Measurements from ENCODE around the gene FRYL. TPM values are rescaled to one million over a fixed set of nuclear protein-coding genes. Genes with fewer than 3 reads are reported as not detected.

The FRYL gene
- total and polyA plus RNA-seq, 2 of the 13 experiments (the other 11 are each of a cell fraction or from before 2014, with no cell fraction given), result 9.7 to 19.6 TPM

DNA sequence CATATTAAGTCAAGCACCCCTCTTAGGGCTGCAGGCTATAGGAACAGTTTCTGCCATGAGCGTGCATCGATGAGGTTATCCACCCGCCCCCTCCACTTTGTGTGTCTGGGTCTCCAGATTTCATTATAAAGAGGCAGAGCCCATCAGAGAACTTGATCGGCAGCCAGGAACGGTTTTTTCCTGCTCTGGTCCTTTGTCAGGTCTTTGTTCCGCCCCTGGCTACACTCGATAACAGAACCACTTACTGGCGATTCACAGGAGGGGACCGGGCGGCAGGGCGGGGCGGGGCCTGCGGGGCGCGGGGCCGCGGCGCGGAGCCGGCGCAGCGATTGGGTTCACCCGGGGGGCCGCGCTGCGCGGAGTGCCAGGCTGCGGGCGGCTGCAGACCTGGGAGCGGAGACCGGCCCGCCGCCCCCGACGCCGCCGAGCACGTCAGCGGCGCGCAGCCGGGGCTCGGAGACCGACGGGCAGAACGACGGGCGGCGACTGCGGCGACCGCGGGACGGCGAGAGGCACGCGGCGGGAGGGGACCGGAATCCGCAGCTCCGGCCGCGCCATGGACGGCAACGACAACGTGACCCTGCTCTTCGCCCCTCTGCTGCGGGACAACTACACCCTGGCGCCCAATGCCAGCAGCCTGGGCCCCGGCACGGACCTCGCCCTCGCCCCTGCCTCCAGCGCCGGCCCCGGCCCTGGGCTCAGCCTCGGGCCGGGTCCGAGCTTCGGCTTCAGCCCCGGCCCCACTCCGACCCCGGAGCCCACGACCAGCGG lies 296.9 kb downstream of the FRYL start, which contains the start of gene SLC10A4:
Gene SLC10A4 (plus strand): TSS at position 338 of the 771 bp plus-strand sequence. CDS start 219 bp downstream, at position 557.
- Histone ChIP-seq H3K36me3 (replicated peaks in 1 of 2; ENCODE audit: control insufficient read depth in 1 of 2, insufficient read depth in 2 of 2, low read length in 2 of 2) (no peaks in the 10 kb centered on the region), H4K20me1 (ENCODE audit: insufficient read depth, low read length) (no peaks in the 10 kb centered on the region), H2AFZ (ENCODE audit: low read length) (no peak within 1 kb of the TSS), H3K79me2 (ENCODE audit: insufficient read depth, low read length) (no peaks in the 10 kb centered on the region), H3K9ac (ENCODE audit: insufficient read depth, low read depth, low read length) (no peak within 1 kb of the TSS), H3K9me3 (ENCODE audit: low read length) (no peaks in the 10 kb centered on the region), H3K4me2 (ENCODE audit: low read depth, low read length) (peak within 1 kb of the TSS; percentile 55), H3K27me3 (ENCODE audit: control insufficient read depth in 1 of 2, insufficient read depth in 2 of 2, low read length in 2 of 2) (peaks cover 0 to 31% of the 10 kb centered on the region in 2 experiments; a peak in 3 of 5 replicates), H3K4me1 (ENCODE audit: insufficient read depth, low read length) (no peaks in the 10 kb centered on the region), H3K4me3 (replicated peaks in 1 of 3; ENCODE audit: insufficient read depth in 1 of 3, low read depth in 2 of 3, low read length in 3 of 3) (peak within 1 kb of the TSS; percentile 19 to 52 (median 26); a peak in 3 of 6 replicates), H3K27ac (ENCODE audit: extremely low read length, insufficient read depth, low read length) (no peak within 1 kb of the TSS)
- TF ChIP-seq SCMH1 (CRISPR knock-in tag; IDR thresholded peaks at IDR 0.05; ENCODE audit: borderline replicate concordance), result no peak
- TF ChIP-seq SIN3A (IDR thresholded peaks at IDR 0.05; ENCODE audit: borderline replicate concordance, low read depth, low read length), result no peak
- no peak for TF ChIP-seq HOXD1 (CRISPR knock-in tag; IDR thresholded peaks at IDR 0.05)
- TF ChIP-seq, protein P1, sequence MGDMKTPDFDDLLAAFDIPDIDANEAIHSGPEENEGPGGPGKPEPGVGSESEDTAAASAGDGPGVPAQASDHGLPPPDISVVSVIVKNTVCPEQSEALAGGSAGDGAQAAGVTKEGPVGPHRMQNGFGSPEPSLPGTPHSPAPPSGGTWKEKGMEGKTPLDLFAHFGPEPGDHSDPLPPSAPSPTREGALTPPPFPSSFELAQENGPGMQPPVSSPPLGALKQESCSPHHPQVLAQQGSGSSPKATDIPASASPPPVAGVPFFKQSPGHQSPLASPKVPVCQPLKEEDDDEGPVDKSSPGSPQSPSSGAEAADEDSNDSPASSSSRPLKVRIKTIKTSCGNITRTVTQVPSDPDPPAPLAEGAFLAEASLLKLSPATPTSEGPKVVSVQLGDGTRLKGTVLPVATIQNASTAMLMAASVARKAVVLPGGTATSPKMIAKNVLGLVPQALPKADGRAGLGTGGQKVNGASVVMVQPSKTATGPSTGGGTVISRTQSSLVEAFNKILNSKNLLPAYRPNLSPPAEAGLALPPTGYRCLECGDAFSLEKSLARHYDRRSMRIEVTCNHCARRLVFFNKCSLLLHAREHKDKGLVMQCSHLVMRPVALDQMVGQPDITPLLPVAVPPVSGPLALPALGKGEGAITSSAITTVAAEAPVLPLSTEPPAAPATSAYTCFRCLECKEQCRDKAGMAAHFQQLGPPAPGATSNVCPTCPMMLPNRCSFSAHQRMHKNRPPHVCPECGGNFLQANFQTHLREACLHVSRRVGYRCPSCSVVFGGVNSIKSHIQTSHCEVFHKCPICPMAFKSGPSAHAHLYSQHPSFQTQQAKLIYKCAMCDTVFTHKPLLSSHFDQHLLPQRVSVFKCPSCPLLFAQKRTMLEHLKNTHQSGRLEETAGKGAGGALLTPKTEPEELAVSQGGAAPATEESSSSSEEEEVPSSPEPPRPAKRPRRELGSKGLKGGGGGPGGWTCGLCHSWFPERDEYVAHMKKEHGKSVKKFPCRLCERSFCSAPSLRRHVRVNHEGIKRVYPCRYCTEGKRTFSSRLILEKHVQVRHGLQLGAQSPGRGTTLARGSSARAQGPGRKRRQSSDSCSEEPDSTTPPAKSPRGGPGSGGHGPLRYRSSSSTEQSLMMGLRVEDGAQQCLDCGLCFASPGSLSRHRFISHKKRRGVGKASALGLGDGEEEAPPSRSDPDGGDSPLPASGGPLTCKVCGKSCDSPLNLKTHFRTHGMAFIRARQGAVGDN (CRISPR knock-in tag; IDR thresholded peaks at IDR 0.05), result peak; percentile 22; the same call in 1 of the 2 replicates
- no peak for TF ChIP-seq MXD4 (CRISPR knock-in tag; IDR thresholded peaks at IDR 0.05)
- peak; percentile 88 for TF ChIP-seq ZNF777 (CRISPR knock-in tag; IDR thresholded peaks at IDR 0.05)
- TF ChIP-seq, protein P2, sequence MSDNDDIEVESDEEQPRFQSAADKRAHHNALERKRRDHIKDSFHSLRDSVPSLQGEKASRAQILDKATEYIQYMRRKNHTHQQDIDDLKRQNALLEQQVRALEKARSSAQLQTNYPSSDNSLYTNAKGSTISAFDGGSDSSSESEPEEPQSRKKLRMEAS (IDR thresholded peaks at IDR 0.05), result 0 out of 2 replicates have a peak, but pooled peaks have one; percentile 19
- peak; percentile 79 for ATAC-seq
- WGBS (ENCODE audit: low lambda C conversion rate), result 61% methylated on average over 10 of the region's 85 CpGs
- ChIA-PET POLR2A (no interaction called here), CTCF (ENCODE audit: low intra/inter-chr PET ratio, low total read pairs) (no interaction called here)
- intact Hi-C loops (cut with micrococcal nuclease; ENCODE audit: unreplicated experiment), result no loop called here
- FAIRE-seq, result no peak
- in situ Hi-C loops (cut with HindIII; ENCODE audit: extremely low pct_ligation_motif_present, low pct_unique_long_range_greater_than_20kb), result no loop called here
- DNase-seq (ENCODE audit: low spot score), result no peak
- BruUV-seq (replicated peaks), result no TSS peak

Measured in HepG2 (cell line).